Measurements from ENCODE around the gene TMEM236. TPM values are rescaled to one million over a fixed set of nuclear protein-coding genes. Genes with fewer than 3 reads are reported as not detected.

The TMEM236 gene
- total and polyA plus RNA-seq, 3 experiments from 2014 or later, result 0.09 to 0.11 TPM; not detected in 1

DNA sequence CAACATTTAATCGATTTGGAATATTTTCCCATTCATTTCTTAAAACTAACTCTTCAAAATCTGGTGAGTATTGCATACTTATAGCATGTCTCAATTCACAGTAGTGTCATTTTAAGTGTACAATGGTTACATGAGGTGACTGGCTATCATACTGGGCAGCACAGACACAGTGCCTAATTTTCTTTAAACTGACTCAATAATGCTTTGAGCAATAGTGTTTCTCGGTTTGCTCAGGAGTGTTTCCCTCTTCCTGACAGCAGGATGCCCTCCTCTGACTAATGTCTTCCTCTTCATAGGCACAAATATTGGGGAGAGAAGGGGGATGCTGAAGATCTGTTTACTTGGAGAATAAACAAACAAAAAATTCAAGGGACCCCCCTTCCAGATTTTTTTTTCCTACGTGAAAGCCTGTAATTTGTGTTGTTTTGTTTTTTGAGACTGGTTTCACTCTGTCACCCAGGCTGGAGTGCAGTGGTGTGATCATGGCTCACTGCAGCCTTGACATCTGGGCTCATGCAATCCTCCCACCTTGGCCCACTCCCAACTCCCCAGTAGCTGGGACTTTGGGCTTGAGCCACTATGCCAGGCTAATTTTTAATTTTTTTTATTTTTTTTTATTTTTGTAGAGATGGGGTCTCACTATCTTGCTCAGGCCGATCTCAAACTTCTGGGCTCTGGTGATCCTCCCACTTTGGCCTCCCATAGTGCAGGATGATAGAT, 59.3 kb downstream of the TMEM236 start:
- Mint-ChIP-seq H3K9me3 (peaks cover 0 to 1% (median 0%) of the 10 kb centered on the region in 5 donors), H3K36me3 (no peaks in the 10 kb centered on the region), H3K27me3 (peaks cover 1 to 49% of the 10 kb centered on the region in 2 donors), H3K27ac (no peak overlapping the region), H3K4me1 (peaks cover 0 to 9% (median 0%) of the 10 kb centered on the region in 3 donors), H3K4me3 (no peak overlapping the region)
- H3K36me3 ChIP-seq (ENCODE audit: insufficient read depth, low read length), result no peaks in the 10 kb centered on the region
- DNase-seq, result no peak
- peaks cover 3% of the 10 kb centered on the region for H3K27me3 ChIP-seq (ENCODE audit: insufficient read depth, low read length, poor library complexity, severe bottlenecking)
- no peaks in the 10 kb centered on the region for H3K9me3 ChIP-seq (ENCODE audit: low read length)
- no peak overlapping the region for H3K27ac ChIP-seq (ENCODE audit: low read depth, low read length)
- no peaks in the 10 kb centered on the region for H3K4me1 ChIP-seq (ENCODE audit: insufficient read depth, low read length)
- CTCF ChIA-PET, result no interaction called here
- POLR2A ChIA-PET, result no interaction called here
- H3K4me3 ChIP-seq (ENCODE audit: low read length), result no peak overlapping the region

DNA sequence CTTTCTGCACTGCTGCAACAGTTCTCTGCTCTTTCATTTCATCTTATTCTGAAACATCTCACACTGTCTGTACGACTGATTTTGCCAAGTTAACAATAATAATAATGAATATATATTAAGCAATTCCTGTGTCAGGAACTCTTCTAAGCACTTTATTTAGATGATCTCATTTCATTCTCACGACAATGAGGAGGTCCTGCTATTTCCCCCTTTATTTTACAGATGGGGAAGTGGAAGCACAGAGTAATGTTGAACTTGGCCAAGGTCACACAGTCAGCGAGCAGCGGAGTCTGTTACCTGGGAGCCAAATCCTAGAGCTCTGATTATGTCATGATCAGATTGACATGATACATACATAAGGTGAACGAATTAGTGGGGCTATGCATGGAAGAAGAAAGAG, 63.0 kb downstream of the TMEM236 start:
- H3K4me3 ChIP-seq (ENCODE audit: low read length), result no peak overlapping the region
- Mint-ChIP-seq H3K4me1 (peaks cover 0 to 4% (median 0%) of the 10 kb centered on the region in 3 donors), H3K9me3 (peaks cover 0 to 1% (median 0%) of the 10 kb centered on the region in 5 donors), H3K4me3 (no peak overlapping the region), H3K27me3 (peaks cover 1 to 44% of the 10 kb centered on the region in 2 donors), H3K36me3 (no peaks in the 10 kb centered on the region), H3K27ac (no peak overlapping the region)
- CTCF ChIA-PET, result no interaction called here
- no peaks in the 10 kb centered on the region for H3K36me3 ChIP-seq (ENCODE audit: insufficient read depth, low read length)
- H3K9me3 ChIP-seq (ENCODE audit: low read length), result no peaks in the 10 kb centered on the region
- no peaks in the 10 kb centered on the region for H3K27me3 ChIP-seq (ENCODE audit: insufficient read depth, low read length, poor library complexity, severe bottlenecking)
- DNase-seq, result no peak
- POLR2A ChIA-PET, result no interaction called here
- H3K4me1 ChIP-seq (ENCODE audit: insufficient read depth, low read length), result no peaks in the 10 kb centered on the region
- no peak overlapping the region for H3K27ac ChIP-seq (ENCODE audit: low read depth, low read length)

DNA sequence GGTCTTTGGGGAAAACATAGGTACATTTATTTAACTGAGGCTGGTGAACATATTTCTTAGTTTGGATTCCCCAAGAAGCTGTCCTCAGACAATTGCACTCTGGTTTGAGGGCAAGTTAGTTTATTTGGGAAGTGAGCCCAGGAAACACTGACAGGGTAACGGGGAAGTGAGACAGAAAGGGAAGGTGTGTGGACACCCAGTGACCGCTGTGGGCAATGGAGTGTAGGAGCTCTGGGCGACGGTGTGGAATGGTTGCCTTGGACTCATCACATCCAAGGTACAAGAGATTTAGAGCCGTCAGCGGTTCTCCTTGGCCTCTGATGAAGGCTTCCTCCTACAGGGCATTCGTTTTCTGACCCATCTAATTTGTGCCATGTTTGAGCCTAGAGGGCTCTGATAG, 64.2 kb downstream of the TMEM236 start:
- H3K4me3 ChIP-seq (ENCODE audit: low read length), result no peak overlapping the region
- Mint-ChIP-seq H3K9me3 (peaks cover 0 to 1% (median 0%) of the 10 kb centered on the region in 5 donors), H3K4me1 (no peaks in the 10 kb centered on the region), H3K4me3 (no peak overlapping the region), H3K27ac (no peak overlapping the region), H3K36me3 (no peaks in the 10 kb centered on the region), H3K27me3 (peaks cover 1 to 32% of the 10 kb centered on the region in 2 donors)
- no peak for DNase-seq
- CTCF ChIA-PET, result no interaction called here
- no peaks in the 10 kb centered on the region for H3K36me3 ChIP-seq (ENCODE audit: insufficient read depth, low read length)
- POLR2A ChIA-PET, result no interaction called here
- H3K27me3 ChIP-seq (ENCODE audit: insufficient read depth, low read length, poor library complexity, severe bottlenecking), result no peaks in the 10 kb centered on the region
- H3K27ac ChIP-seq (ENCODE audit: low read depth, low read length), result no peak overlapping the region
- no peaks in the 10 kb centered on the region for H3K4me1 ChIP-seq (ENCODE audit: insufficient read depth, low read length)
- no peaks in the 10 kb centered on the region for H3K9me3 ChIP-seq (ENCODE audit: low read length)

GRCh38 chr10:17817316-17817715, 65.3 kb downstream of the TMEM236 start:
- Mint-ChIP-seq H3K4me3 (no peak overlapping the region), H3K9me3 (peaks cover 0 to 1% (median 0%) of the 10 kb centered on the region in 5 donors), H3K27ac (no peak overlapping the region), H3K4me1 (no peaks in the 10 kb centered on the region), H3K36me3 (no peaks in the 10 kb centered on the region), H3K27me3 (peaks cover 0 to 24% of the 10 kb centered on the region in 2 donors)
- POLR2A ChIA-PET, result no interaction called here
- Histone ChIP-seq H3K4me3 (ENCODE audit: low read length) (no peak overlapping the region), H3K27me3 (ENCODE audit: insufficient read depth, low read length, poor library complexity, severe bottlenecking) (no peaks in the 10 kb centered on the region), H3K36me3 (ENCODE audit: insufficient read depth, low read length) (no peaks in the 10 kb centered on the region), H3K4me1 (ENCODE audit: insufficient read depth, low read length) (no peaks in the 10 kb centered on the region), H3K27ac (ENCODE audit: low read depth, low read length) (no peak overlapping the region), H3K9me3 (ENCODE audit: low read length) (no peaks in the 10 kb centered on the region)
- CTCF ChIA-PET, result no interaction called here
- no peak for DNase-seq

GRCh38 chr10:17817790-17818189, 65.8 kb downstream of the TMEM236 start:
- Mint-ChIP-seq H3K27ac (no peak overlapping the region), H3K27me3 (peaks cover 0 to 24% of the 10 kb centered on the region in 2 donors), H3K4me1 (no peaks in the 10 kb centered on the region), H3K9me3 (peaks cover 0 to 1% (median 0%) of the 10 kb centered on the region in 5 donors), H3K36me3 (no peaks in the 10 kb centered on the region), H3K4me3 (no peak overlapping the region)
- ChIA-PET POLR2A (no interaction called here), CTCF (no interaction called here)
- Histone ChIP-seq H3K27ac (ENCODE audit: low read depth, low read length) (no peak overlapping the region), H3K27me3 (ENCODE audit: insufficient read depth, low read length, poor library complexity, severe bottlenecking) (no peaks in the 10 kb centered on the region), H3K4me3 (ENCODE audit: low read length) (no peak overlapping the region), H3K4me1 (ENCODE audit: insufficient read depth, low read length) (no peaks in the 10 kb centered on the region), H3K9me3 (ENCODE audit: low read length) (no peaks in the 10 kb centered on the region), H3K36me3 (ENCODE audit: insufficient read depth, low read length) (no peaks in the 10 kb centered on the region)
- DNase-seq, result no peak

GRCh38 chr10:17819836-17820235, 67.8 kb downstream of the TMEM236 start:
- Mint-ChIP-seq H3K36me3 (no peaks in the 10 kb centered on the region), H3K4me1 (no peaks in the 10 kb centered on the region), H3K27me3 (peaks cover 0 to 19% of the 10 kb centered on the region in 2 donors), H3K4me3 (no peak overlapping the region), H3K9me3 (no peaks in the 10 kb centered on the region), H3K27ac (no peak overlapping the region)
- Histone ChIP-seq H3K4me3 (ENCODE audit: low read length) (no peak overlapping the region), H3K9me3 (ENCODE audit: low read length) (no peaks in the 10 kb centered on the region), H3K4me1 (ENCODE audit: insufficient read depth, low read length) (no peaks in the 10 kb centered on the region), H3K27ac (ENCODE audit: low read depth, low read length) (no peak overlapping the region), H3K36me3 (ENCODE audit: insufficient read depth, low read length) (no peaks in the 10 kb centered on the region), H3K27me3 (ENCODE audit: insufficient read depth, low read length, poor library complexity, severe bottlenecking) (no peaks in the 10 kb centered on the region)
- no peak for DNase-seq
- ChIA-PET CTCF (no interaction called here), POLR2A (no interaction called here)

- no peak overlapping the region for H3K4me3 Mint-ChIP-seq
- no peak overlapping the region for H3K4me3 ChIP-seq (ENCODE audit: low read length)
- no peaks in the 10 kb centered on the region for H3K36me3 ChIP-seq (ENCODE audit: insufficient read depth, low read length)
- no peak overlapping the region for H3K27ac ChIP-seq (ENCODE audit: low read depth, low read length)
- no peaks in the 10 kb centered on the region for H3K27me3 ChIP-seq (ENCODE audit: insufficient read depth, low read length, poor library complexity, severe bottlenecking)
- H3K27ac Mint-ChIP-seq, result no peak overlapping the region
- DNase-seq, result no peak
- peaks cover 2 to 13% of the 10 kb centered on the region in 2 donors for H3K27me3 Mint-ChIP-seq
- no peaks in the 10 kb centered on the region for H3K36me3 Mint-ChIP-seq
- H3K4me1 ChIP-seq (ENCODE audit: insufficient read depth, low read length), result no peaks in the 10 kb centered on the region
- H3K4me1 Mint-ChIP-seq, result no peaks in the 10 kb centered on the region
- POLR2A ChIA-PET, result no interaction called here
- H3K9me3 ChIP-seq (ENCODE audit: low read length), result no peaks in the 10 kb centered on the region
- CTCF ChIA-PET, result no interaction called here
- H3K9me3 Mint-ChIP-seq, result no peaks in the 10 kb centered on the region
These were observed 68.9 kb downstream of the TMEM236 start for GRCh38 chr10:17820943-17821342.

GRCh38 chr10:17821893-17822292, 69.9 kb downstream of the TMEM236 start:
- no peaks in the 10 kb centered on the region for H3K36me3 Mint-ChIP-seq
- peaks cover 0 to 2% (median 0%) of the 10 kb centered on the region in 5 donors for H3K9me3 Mint-ChIP-seq
- H3K27ac Mint-ChIP-seq, result no peak overlapping the region
- no peak overlapping the region for H3K27ac ChIP-seq (ENCODE audit: low read depth, low read length)
- no peaks in the 10 kb centered on the region for H3K4me1 Mint-ChIP-seq
- ChIA-PET POLR2A (no interaction called here), CTCF (no interaction called here)
- DNase-seq, result no peak
- no peak overlapping the region for H3K4me3 Mint-ChIP-seq
- H3K4me3 ChIP-seq (ENCODE audit: low read length), result no peak overlapping the region
- H3K27me3 Mint-ChIP-seq, result peaks cover 5 to 16% of the 10 kb centered on the region in 2 donors
- no peaks in the 10 kb centered on the region for H3K9me3 ChIP-seq (ENCODE audit: low read length)
- H3K27me3 ChIP-seq (ENCODE audit: insufficient read depth, low read length, poor library complexity, severe bottlenecking), result no peaks in the 10 kb centered on the region
- no peaks in the 10 kb centered on the region for H3K4me1 ChIP-seq (ENCODE audit: insufficient read depth, low read length)
- no peaks in the 10 kb centered on the region for H3K36me3 ChIP-seq (ENCODE audit: insufficient read depth, low read length)

Measured in CD8-positive, alpha-beta memory T cell (primary cell).